Activated CD4-positive, CD25-positive, alpha-beta regulatory T cell treated with anti-CD3 and anti-CD28 coated beads, Interleukin-2, amount 50 U/mL, for 24 hours (primary cell): ENCODE data around the gene TCF4.

ENCODE experiments used
- ATAC-seq, 2 donors: fragments of 150-1000 bp; cut with Tn5 transposase; one replicate each; pipeline ENCODE4 v1.10.0; 2021; ENCODE audit warnings: mild to moderate bottlenecking in 1 of 2, moderate library complexity in 1 of 2

TCF4 gene

DNA sequence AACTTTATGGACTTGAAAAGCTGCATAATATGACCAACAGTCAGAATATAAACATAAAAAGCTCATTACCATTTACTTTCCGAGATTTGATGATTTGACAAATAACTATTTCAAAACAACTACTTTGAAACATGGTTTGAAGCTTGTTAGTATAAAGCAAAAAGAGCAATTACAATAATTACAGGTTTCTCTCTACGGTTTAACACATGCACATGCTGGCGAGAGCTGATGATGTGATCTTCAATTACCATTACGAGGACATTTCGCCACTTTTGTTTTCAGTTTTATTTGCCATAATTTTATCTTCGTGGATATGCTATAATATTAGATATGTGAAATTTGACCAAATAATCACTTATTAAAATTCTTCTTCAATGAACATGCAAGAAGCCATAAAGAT is 270.1 kb downstream of the TCF4 start:
- no peak for ATAC-seq

DNA sequence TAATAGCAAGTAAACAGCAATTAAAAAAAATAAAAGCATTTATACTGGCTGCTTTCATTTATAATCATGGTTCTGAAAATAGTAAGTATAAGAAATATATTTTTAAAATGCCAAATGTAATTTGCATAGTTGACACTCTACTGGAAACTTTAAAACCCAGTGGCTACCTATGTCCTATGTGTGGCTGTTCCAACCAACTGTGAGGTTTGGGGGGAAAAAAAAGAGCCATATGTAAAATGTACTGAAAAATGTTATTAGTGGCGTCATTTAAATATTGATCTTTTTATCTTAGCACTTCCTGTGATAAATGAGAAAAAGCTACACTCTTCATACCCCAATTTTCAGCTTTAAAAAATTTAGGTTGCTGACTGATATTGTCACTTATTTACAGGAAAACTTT is 270.7 kb downstream of the TCF4 start:
- no peak for ATAC-seq

DNA sequence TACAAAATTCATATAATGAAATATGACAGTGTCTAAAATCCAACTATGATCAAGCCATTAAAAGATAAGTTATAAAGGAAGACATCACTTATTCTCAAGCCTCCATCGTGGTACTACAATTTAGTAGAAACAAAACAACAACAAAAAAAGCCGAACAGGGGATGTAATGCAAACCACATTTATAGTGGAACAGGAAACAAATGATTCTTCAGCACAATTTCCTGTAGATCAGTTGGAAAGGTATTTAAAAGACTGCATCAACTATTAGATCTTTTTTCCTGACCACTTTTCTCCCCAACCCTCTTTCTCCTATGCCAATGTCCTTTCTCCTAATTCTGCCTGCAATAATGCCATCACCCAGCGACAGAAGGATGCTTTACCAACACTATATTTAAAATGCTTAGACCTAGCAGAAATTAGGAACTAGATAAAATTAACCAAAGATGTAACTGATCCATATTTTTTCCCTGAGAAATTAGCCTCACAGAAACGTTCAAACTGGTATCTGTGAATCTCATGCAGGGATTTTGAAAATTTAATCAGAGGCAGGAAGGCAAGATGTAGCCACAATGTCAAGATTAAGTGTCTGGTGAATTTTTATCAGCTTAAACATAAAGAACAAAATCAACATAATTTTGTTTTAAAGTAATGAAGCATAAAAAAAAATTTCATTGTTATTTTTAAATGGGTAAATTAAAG is 271.4 kb downstream of the TCF4 start:
- ATAC-seq = no peak

DNA sequence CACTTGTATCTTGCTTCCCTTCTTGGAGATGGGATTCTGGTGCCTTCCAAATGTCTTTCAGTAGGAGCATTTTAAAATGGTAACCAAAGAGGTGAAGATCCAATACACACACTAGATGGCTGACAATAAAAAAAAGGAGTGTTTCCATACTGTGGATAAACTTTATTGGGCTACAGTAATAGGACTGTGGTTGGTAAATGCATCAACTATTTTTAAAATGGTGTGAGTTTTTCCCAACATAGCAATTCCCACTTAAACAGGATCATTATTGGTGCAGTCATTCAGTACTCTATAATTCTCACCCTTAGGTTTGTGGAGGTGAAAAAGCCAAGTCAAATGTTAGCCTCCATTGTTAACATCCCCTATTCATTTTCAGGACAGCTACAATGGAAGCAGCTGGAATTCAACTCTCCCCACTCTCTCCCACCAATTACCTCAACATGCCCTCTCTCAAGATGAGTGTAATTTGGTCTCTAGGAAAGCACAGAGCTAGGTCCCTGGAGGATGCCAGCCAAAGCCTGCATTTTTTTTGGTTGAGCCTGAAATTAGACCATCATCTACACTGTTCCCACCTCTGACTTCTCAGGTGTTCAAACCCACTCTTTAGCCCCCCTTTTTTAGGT is 273.3 kb downstream of the TCF4 start:
- no peak for ATAC-seq

DNA sequence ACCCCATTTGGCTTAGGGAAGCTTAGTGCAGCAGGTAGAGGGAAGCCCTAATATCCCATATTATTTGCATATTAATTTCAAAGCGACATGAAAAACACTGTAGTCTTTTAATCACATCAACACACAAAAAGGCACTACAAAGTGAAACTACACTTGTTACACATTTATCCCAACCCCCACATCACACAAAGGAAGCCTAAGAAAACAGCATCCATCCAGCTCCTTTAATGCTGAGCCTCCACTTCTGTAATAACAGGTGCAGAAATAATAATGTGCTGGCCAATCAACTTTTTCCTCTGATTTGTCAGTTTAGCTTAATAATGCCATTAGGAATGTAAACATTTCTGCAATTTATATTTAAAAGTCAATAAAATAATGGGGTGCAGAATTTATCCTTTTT is 274.0 kb downstream of the TCF4 start:
- ATAC-seq = no peak

DNA sequence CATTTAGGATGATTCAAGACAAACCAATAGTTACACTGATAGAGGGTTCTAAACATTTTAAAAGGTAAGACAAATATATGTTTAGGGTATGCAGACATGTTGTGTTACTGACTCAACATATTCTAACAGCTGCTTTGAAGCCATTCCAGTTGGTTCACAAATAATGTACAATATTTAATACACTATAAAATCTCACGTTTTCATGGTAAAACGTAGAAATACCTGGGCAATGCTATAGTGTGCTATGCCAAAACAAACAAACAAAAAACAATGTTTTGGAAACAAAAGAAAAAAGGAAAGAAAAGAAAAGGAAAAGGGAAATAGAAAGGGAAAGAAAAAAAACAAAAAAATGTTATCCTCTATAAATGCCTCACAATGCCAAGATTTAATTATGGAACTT is 277.1 kb downstream of the TCF4 start:
- no peak for ATAC-seq

DNA sequence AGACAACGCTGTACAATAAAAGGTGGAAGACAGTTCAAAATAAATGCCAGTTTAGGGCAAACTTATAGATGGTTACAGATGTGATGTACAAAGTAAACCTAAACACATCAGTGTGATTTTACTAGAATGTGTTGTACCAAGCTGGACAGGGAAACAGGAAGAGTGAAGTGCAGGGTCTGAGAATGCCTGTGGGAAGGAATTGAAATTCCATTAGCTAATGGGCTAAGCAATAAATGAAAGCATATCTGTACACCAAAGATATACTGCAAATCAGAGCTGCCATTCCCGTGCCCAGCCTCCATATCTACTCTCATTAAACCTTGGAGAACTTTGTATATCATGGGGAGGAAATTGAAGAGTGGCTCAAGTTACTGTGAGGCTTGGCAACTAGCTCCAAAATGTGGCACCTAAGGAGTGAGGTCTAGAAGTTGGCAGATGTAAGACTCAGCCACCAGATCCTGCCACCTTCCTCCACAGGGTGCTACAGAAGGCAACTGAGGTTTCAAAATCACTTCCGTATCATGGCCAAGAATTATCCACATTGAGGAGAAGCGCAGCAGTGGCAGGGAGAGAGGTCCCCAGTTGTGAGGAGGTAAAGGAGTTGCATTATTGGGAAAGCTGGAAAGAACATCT is 277.8 kb downstream of the TCF4 start:
- ATAC-seq = no peak

DNA sequence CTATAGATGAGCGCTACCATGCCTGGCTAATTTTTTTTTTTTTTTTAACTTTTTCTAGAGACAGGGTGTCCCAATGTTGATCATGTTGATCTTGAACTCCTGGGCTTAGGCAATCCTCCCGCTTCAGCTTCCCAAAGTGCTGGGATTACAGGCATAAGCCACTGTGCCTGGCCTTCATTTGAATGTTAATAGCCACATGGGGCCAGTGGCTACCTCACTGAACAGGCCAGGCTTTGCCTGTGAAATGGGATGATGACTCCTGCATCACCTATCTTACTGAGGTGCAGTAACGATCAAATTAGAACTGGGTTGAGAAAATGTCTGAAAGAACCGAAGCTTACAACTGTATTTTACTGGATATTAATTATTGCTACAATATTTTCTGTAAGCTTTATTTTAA is 278.7 kb downstream of the TCF4 start:
- ATAC-seq = no peak

DNA sequence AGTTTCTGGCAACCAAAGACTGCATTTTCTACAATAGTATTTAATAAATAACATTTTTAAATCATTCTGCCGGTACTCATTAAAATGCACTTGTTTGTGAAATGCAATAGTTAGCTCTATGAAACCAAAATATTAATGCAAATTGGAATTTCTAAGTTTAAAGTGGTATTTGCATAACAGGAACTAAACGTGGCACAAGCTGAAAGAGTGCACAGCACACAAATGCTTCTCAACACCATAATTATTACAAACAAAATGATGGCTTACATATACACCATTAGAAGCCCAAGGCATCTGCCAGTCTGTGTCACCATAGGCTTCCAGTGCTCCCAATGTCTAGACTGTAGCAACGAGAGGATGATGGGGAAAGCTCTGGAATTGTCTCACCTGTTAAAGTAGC is 280.5 kb downstream of the TCF4 start:
- ATAC-seq = no peak

DNA sequence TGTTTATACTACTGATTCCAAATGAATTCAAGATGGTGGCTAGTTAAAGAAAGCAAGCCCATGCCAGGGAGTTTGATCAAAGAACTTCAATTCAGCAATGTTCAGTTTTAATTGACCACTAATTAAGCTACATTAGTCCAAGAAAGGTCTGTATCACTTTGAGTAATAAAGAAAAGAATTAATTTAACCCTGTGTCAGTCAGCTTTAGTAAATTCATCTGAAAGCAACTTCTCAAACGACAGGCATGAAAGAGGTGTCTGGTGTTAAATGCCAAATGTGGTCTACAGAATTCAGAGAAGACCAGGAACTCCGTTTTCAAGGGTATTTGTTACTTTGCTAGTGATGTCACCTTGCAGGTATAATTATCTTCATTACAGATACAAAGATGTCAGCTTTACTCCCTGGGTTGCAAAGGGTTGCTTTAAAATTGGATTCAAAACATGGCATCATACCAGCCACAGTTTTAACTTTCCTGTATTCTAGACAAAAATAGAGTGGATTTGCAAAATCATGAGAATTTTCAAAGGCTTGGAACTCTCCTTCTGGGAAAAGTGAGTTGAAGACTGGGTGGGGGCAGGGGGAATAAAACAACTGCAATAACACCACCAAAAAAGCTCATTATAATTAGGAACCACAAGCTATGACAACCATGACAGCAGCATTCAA is 281.5 kb downstream of the TCF4 start:
- ATAC-seq = no peak

DNA sequence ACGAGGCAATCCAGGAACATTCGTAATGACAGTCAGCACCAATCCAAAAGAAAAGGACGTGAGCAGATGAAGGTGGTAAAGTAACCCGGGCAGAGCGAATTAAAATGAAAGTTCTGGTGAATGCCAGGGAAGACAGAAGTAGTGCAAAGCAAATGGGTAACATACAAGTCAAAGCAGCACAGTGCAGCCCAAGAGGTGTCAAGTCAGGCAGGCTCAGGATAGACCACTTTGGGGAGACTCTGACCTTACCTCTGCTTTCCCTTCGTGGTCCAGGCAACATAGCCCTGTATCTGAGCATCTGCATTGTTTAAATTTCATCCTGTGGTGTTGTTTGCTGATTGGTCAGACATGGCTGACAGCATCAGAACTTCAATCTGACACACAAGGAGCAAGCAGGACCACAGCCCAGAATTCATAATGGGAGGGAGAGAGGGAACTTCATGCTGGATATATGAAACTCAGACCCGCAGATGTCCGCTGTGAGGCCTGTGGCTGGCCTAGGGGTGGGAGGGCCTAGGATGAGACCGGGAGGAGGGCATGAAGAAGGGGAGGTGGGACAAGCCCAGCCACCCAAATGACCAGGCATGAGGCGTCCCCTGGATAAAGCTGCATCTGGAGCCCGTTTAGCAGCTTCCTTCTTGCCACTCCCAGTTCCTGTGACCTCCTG is 285.7 kb downstream of the TCF4 start:
- ATAC-seq = no peak

DNA sequence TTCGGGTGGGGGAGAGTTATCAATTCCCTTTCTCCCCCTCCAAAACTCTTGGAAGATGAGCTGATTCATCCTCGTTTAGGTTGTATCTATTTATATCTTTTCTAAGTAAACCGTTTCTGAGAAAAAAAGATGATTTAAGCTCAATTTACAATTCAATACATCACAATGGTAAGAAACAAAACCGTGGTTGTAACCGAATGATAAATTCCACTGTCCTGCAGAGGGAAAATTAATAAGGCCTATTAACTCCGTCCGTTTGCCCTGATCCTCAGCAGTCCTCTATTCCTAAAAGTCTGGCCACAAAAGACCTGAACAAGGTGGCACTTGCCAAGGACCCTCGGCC is 286.2 kb downstream of the TCF4 start:
- no peak for ATAC-seq

DNA sequence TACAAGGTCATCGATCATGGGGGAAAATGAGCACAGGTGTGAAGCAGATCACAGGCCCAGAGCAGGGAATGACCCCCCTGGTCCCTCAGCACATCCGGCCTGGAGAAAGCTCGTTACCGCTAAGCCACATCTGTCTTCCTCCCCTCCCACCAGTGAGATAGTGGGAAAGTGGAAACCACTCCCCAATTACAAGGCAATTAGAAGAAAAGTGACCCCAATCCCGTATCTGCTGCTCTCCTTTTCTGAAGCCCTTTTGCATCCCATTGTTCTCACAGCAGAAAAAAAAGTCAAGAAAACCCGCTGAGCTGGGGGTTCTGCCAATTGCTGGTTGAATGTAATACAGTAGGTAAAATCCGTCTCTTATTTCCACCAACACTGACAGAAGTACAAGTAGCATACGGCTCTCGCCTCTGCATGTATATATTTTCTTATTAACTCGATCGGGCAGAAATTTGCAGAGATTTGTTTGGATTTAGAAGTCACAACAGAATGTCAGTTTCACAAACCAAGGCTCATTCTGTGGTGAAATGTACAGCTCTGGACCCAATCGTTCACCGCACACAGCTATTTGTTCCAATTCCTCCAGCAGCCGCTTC is 287.0 kb downstream of the TCF4 start:
- no peak for ATAC-seq

DNA sequence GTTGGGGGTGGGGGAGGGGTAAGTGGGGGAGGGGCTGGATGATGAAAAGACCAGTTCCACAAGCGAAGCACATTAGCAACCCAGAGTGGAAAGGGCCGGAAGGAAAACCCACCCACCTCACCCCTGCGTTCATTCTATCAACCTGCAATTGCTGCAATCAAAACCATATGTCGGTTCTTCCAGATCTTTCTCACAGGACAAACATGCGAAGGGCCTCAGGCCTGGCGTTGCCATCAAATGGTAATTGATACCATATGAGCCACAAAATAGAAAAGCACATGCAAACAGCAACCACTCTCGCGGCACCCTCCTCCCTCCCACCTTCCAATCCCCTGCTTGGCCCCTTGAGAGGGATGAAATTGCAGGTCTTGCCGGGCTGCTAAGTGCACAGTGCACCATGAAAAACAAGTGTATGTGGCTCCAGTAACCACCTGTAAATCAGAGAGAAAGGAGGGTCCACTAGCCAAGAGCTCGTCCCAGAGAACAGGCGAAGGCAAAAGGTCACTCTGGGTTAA is 287.5 kb downstream of the TCF4 start:
- no peak for ATAC-seq

DNA sequence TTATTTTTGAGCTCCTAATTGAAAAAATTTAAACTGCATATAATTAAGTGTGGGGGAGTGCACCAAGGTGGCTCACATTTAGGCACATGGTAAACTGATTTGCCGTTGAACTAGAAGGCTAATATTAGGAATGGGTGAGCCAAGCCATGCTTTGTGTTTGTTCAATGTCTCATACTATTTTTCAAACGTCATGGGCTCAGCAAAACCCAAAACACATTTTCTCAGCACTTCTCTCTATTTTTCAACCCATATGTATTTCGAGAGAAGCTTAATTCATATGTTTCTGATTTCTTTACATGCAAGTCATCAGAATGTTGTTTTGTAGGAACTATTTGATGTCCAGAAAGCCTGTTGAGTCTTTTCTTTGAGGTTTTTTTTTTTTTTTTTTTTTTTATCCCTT is 291.2 kb downstream of the TCF4 start:
- no peak for ATAC-seq

DNA sequence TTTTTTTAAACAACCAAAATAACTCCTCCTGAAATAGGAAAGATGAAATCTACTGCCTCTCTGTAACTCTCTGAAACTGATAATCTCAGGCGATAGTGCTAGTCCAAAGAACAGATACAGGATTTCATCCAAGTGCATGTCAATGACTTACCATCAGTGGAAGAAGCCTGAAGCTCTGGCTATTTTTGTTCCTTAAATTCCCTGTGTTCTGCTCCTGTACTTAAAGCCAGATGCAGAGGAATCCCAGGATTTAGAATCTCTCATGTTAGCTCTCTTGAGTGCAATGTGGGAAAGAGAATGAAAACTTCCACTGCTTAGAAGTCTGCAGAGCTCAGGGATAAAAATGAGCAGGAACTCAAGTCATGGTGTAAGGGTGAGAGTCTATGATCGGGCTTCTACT is 291.9 kb downstream of the TCF4 start:
- ATAC-seq = no peak

DNA sequence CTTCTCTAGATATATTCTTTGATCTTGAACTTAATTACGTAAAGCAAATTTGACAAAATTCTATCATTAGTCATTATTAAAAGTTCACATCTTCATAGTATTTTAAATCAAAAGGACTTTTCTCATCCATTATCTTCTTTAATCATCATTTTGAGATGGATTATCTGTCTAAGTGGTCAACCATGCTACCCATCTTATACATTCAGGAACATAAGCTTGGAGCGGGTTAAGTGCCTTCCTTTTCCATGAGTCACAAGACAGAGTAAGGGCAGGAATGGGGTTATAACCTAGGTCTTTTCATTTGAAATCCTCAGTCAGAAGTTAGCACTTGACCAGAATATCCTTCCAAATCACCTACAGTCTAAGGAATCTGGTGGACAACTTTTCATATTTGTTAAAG is 297.1 kb downstream of the TCF4 start:
- ATAC-seq = no peak

DNA sequence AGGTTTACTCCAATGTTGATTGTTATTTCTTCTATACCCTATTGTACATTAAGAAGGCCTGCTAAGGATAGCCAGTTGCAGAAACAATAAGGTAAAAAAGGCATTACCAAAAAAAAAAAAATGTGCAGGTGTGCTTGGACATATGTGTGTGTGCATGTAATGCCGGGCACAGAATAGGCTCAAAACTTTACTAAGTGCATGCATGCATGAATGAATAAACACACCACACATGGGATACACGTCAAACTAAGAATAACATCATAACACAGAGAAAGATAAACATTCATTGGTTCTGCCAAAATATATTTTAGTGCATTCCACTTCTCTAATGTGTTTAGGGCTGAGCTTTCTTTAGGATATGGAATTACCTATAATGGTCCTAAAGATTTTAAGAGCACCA is 298.2 kb downstream of the TCF4 start:
- ATAC-seq = no peak

DNA sequence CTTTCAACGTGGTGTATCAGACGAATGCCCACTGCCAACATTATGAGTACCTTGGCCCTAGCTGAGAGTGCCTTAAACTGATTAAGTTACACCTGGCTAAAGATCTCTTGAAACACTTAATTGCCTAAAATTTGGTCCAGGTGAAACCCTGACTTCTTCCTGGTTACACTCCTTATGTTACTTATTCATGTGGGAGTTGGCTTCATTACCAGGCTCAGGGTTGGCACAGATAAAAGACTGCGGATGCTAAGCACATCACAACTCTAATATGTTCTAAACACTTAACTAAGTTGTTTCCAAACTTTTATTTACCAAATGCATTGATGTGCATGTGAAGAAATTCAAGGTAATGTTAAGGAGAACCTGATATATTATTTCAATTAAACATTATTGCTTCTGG is 298.9 kb downstream of the TCF4 start:
- no peak for ATAC-seq

DNA sequence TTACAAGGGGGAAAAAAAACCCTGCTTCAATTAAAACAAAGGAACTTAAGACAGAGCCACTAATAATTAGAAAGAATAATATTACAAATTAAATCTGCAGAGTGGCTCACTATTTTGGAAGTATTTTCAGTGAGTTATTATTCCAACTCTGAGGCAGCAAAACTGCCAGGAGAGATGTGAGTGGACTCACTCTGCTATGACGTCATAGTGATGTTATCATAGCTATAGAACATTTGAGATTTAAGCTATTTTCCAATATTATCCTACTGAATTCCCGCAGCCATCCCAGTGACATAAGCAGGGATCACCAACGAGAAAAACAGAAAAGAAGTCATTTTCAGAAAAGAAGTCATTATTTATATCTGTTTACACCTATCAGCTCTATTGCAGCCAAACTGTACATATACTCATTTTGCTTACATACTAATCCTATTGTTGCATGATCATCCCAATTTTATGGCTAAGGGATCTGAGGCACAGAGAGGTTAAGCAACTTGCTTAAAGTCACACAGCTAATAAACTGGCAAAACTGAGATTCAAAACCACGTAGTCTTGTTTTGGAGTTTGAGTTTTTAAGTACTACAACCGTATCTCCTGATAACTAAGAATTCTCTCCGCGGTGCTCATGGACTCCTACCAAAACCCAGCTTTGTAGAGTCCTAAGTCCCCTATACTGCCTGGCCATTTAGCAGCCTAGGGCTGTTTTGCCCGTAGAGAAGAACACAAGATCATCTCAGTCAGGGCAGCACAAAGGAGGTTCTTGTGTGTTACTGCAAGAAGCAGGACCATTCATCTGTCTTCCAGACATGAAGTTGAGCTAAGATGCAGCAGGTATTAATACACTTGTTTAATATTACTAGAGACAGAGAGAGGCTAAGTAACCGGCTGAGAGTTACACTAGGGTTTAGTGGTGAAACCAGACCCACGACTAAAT is 299.8 kb downstream of the TCF4 start:
- ATAC-seq = no peak

DNA sequence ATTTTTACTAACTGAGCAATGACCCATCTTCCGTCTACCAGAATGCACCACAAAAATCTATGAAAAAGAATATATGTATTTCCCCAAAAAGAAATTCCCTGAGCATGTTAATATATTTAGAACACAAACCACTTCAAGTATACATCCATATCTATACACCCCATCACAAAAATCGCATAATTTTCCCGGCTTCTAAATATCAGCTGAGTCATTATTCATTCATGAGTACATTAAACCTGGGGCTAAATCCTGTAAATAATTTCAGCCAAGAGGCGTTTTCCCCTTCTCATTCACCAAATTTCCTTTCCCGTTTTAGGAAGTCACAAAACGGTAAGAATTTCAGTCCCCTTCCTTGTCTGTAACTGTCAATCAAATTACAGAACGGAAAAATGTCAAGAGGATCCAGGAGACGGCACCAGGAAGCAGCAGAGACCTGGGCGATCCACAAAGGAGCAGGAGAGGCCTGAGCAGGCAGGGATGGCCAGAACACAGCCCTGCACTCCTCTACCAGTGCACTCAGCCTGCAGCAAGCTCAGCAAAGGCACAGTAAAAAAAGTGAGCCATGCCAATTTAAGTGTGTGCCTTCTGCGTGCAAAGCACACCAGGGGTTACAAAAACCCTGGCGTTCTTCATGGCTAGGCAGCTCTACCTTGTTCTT is 300.7 kb downstream of the TCF4 start:
- ATAC-seq = no peak
